Activated CD4-positive, alpha-beta T cell treated with anti-CD3 and anti-CD28 coated beads, Interleukin-2, amount 10 ng/mL, durations not matched to agents 7 days and 5 days (primary cell): Measurements from ENCODE around the gene MACROD2. TPM values are rescaled to one million over a fixed set of nuclear protein-coding genes. Genes with fewer than 3 reads are reported as not detected.

ENCODE experiments used
- CTCF ChIA-PET: fragments of 350-600 bp; sonication (Branson Sonifier 250); formaldehyde crosslinking; loops from one replicate; lab custom pipeline; 2021; ENCODE audit warnings: antibody characterized with exemption; lab: Charles Lee
- POLR2A ChIA-PET: fragments of 350-600 bp; sonication (Branson Sonifier 250); formaldehyde crosslinking; loops from one replicate; lab custom pipeline; 2021; ENCODE audit warnings: antibody characterized with exemption; lab: Charles Lee
- DNase-seq: peaks from one replicate; pipeline ENCODE4 v3.0.0-alpha.2; 2020
- H3K27ac Mint-ChIP-seq: one replicate; pipeline ENCODE4 v1.8.0; 2021; ENCODE audit warnings: mild to moderate bottlenecking, moderate library complexity, mixed read lengths
- H3K27me3 Mint-ChIP-seq: one replicate; pipeline ENCODE4 v1.8.0; 2021; ENCODE audit warnings: mixed read lengths
- H3K36me3 Mint-ChIP-seq: one replicate; pipeline ENCODE4 v1.8.0; 2021; ENCODE audit warnings: low read depth, mixed read lengths
- H3K4me1 Mint-ChIP-seq: one replicate; pipeline ENCODE4 v1.8.0; 2021; ENCODE audit warnings: mixed read lengths
- H3K4me3 Mint-ChIP-seq: one replicate; pipeline ENCODE4 v1.8.0; 2021; ENCODE audit warnings: mild to moderate bottlenecking, moderate library complexity, mixed read lengths
- H3K9me3 Mint-ChIP-seq: one replicate; pipeline ENCODE4 v1.8.0; 2021; ENCODE audit warnings: mixed read lengths
- total RNA-seq, 2 experiments: library from RNA; stranded (reverse); gene quantifications; one replicate each; pipeline ENCODE4 v1.2.3, GENCODE V29; 2021

The MACROD2 gene
- total RNA-seq, 2 experiments from 2014 or later, result not detected

DNA sequence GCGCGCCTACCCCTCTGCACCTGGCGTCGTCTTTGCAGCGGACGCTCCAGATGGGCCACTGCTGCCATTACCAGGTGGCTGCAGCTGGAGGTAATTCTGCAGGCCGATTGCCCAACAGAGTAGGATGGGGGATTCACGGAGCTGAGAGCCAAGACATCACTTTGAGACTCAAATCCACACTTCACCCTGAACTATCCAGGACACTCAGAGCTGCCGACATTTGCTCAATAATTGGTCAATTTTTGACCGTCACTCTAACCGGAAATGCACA is 1037.0 kb downstream of the MACROD2 start:
- POLR2A ChIA-PET, result no interaction called here
- Mint-ChIP-seq H3K4me3 (no peak overlapping the region), H3K36me3 (no peaks in the 10 kb centered on the region), H3K27me3 (no peaks in the 10 kb centered on the region), H3K4me1 (no peaks in the 10 kb centered on the region), H3K9me3 (peaks cover 3% of the 10 kb centered on the region), H3K27ac (no peak overlapping the region)
- CTCF ChIA-PET, result no interaction called here
- DNase-seq, result no peak

DNA sequence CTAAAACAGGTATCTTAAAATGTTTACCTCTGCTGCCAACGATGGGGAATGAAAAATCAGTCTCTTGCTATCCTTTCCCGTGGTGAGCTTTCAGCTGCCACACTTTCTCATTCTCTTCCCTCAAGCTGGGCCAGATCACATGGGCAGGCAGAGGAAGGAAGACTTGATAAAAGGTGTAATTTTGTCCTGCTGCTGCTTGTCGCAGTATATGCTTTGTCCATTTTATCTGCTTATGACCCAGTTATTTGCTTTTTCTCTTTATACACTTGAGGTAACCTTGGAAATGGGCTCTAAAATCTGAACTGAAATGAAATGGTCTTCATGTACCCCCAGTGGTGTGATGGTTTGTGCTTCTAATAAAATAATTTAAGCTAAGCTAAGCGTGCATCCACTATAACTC is 1038.0 kb downstream of the MACROD2 start:
- ChIA-PET CTCF (no interaction called here), POLR2A (no interaction called here)

DNA sequence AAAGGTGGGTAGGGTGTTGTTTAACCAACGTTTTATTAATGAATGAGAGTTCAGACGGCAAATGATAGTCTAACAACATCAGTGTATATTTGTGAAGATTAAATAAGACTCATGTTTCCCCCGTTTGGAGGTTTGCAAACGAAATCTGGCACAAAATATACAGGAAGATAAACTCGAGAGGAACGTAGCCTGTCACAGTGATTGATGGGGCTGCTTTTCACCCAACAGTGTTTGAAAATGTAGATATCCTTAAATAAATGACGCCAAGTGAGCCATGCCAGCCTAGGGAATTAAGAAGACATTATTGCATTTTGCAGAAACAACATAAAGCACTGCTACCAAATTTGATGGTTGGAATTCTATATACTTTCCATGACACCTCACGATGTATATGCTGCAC is 1038.6 kb downstream of the MACROD2 start:
- Mint-ChIP-seq H3K27me3 (no peaks in the 10 kb centered on the region), H3K36me3 (no peaks in the 10 kb centered on the region), H3K4me3 (no peak overlapping the region), H3K9me3 (no peaks in the 10 kb centered on the region), H3K27ac (no peak overlapping the region), H3K4me1 (no peaks in the 10 kb centered on the region)
- DNase-seq, result no peak
- POLR2A ChIA-PET, result no interaction called here
- CTCF ChIA-PET, result no interaction called here

More for the DNA sequence above, 1038.0 kb downstream of the MACROD2 start:
- H3K4me3 Mint-ChIP-seq, result no peak overlapping the region
- no peaks in the 10 kb centered on the region for H3K36me3 Mint-ChIP-seq
- H3K4me1 Mint-ChIP-seq, result no peaks in the 10 kb centered on the region
- H3K9me3 Mint-ChIP-seq, result peaks cover 3% of the 10 kb centered on the region
- no peak overlapping the region for H3K27ac Mint-ChIP-seq
- H3K27me3 Mint-ChIP-seq, result no peaks in the 10 kb centered on the region
- no peak for DNase-seq

DNA sequence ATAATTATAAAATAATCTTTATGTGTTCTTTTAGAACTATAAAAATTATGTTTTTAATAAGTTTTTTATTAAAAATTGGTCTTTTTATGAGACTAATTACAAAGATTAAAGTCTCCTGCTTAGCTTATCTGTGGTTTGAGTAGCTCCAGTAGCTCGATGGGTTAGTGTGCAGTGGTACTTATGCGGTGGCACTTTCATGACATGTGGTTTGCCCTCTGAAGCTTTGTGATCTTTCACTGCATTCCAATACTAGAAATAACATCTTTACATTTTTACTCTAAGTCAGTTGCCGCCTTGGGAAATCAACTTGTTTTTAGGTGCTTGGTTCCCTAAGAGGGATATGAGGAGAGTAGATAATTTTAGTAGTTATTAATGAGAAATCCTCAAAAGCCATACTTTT is 1041.6 kb downstream of the MACROD2 start:
- ChIA-PET CTCF (no interaction called here), POLR2A (no interaction called here)
- Mint-ChIP-seq H3K4me1 (no peaks in the 10 kb centered on the region), H3K4me3 (no peak overlapping the region), H3K9me3 (no peaks in the 10 kb centered on the region), H3K36me3 (no peaks in the 10 kb centered on the region), H3K27me3 (no peaks in the 10 kb centered on the region), H3K27ac (no peak overlapping the region)
- no peak for DNase-seq

DNA sequence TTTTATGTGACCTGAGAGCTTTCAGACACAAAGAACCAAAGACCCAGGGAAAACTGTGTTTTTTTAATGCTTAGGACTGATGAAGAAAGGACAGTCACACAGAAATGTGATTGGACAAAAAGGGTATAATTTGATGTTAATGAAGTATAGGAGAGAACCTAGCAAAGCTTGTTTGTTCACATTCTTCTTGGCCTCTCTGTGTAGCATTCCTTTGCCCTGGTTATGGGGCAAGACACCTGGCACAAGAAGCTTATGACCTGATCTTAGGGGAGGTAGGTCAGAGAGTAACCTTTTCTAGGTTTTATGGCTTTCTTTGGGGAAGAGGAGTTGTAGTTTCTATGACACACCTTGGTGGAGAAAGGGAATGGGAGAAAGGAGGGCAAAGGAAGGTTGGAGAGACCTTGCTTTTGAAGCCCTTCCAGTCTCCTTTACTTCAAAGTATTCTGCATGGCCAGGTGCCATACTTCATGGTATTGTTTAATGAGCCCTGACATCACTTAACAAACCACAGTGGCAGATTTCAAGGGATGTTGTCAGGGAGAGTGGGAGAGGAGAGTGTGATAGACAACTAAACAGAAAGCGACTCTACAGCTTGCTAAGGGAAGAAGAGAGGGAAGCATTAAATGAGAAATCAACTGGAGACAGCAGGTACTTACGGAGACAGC is 1043.9 kb downstream of the MACROD2 start:
- Mint-ChIP-seq H3K27me3 (no peaks in the 10 kb centered on the region), H3K4me1 (no peaks in the 10 kb centered on the region), H3K4me3 (no peak overlapping the region), H3K27ac (no peak overlapping the region), H3K36me3 (no peaks in the 10 kb centered on the region), H3K9me3 (no peaks in the 10 kb centered on the region)
- ChIA-PET CTCF (no interaction called here), POLR2A (no interaction called here)
- no peak for DNase-seq

DNA sequence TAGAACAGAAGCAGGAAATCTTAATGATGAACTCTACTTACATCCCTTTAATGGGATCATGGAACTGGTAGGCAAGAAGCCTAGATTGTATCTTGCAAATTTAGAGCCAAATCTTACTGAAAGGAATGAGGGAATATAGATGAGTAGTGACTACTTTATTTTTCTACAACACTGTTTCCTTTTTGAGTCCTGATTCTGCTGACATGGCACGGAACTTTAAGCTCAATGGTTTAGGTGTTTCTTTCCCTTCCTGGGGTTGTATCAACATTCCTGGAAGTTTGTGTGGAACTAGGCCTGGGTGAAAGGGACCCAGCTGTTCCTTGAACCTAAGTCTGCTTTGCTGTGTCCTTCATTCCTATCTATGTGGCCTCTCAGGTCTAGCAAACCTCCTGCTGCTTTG is 1047.4 kb downstream of the MACROD2 start:
- CTCF ChIA-PET, result no interaction called here
- no peaks in the 10 kb centered on the region for H3K36me3 Mint-ChIP-seq

DNA sequence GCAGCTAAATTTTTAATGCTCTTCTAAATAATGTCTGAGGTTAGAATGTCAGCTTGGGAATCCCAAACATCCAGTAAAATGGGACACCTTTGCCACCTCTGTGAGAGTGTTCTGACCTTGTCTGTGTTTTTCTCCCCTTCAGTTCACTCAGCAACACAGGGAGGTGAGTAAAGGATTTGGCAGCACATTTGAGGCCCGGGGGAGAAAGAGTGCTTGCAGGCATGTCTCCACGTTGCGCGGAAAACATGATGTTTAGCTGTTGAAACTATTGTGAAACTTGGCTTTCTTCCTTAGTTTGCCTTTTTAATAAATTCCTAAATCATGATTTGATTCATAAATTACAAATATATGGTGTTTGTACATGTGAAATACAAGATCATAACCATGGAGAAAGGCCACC is 1049.9 kb downstream of the MACROD2 start:
- Mint-ChIP-seq H3K9me3 (no peaks in the 10 kb centered on the region), H3K4me3 (no peak overlapping the region), H3K27me3 (no peaks in the 10 kb centered on the region), H3K36me3 (no peaks in the 10 kb centered on the region), H3K4me1 (no peaks in the 10 kb centered on the region), H3K27ac (no peak overlapping the region)
- DNase-seq, result no peak
- ChIA-PET POLR2A (no interaction called here), CTCF (no interaction called here)

More for the DNA sequence above, 1047.4 kb downstream of the MACROD2 start:
- Mint-ChIP-seq H3K9me3 (no peaks in the 10 kb centered on the region), H3K4me3 (no peak overlapping the region), H3K27me3 (no peaks in the 10 kb centered on the region), H3K27ac (no peak overlapping the region), H3K4me1 (no peaks in the 10 kb centered on the region)
- no peak for DNase-seq
- POLR2A ChIA-PET, result no interaction called here

DNA sequence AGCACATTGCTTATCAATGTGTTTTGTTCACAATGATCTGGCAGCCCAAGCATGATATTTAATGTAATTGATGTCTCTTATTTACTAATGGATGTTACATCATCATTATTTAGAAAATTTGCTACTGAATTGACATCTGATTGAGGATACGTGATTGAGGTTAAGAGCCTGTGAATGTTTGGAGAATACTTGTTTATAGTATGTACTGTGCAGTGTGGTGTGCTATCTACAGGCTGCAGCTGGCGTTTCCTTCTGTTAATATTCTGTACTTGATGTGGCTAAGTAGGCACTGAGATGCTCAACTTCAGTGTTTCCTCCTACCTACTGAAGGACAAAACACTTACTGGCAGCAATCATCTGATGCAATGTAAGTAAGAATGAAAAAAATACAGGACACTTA is 1051.7 kb downstream of the MACROD2 start:
- Mint-ChIP-seq H3K4me1 (no peaks in the 10 kb centered on the region), H3K9me3 (no peaks in the 10 kb centered on the region), H3K4me3 (no peak overlapping the region), H3K36me3 (no peaks in the 10 kb centered on the region), H3K27ac (no peak overlapping the region), H3K27me3 (no peaks in the 10 kb centered on the region)
- POLR2A ChIA-PET, result no interaction called here
- CTCF ChIA-PET, result no interaction called here
- DNase-seq, result no peak

DNA sequence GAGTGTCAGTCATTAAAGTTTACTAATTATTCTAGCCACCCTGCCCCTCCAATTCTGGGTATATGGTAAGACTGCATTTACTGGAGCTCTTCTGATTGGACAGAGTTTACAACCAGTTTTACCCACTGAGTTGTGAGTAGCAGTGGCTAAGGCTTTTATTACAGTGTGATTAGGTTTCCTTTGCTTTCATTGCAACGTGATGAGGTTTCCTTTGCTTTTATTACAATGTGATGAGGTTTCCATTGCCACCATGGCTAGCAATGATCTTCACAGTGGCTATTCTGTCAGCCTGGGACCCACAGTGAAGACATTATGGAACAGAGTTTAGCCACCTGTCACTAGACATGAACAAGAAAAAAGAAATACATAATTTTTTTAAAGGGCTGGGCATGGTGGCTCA is 1052.3 kb downstream of the MACROD2 start:
- CTCF ChIA-PET, result no interaction called here
- POLR2A ChIA-PET, result no interaction called here
- Mint-ChIP-seq H3K27ac (no peak overlapping the region), H3K4me3 (no peak overlapping the region), H3K9me3 (peaks cover 2% of the 10 kb centered on the region), H3K27me3 (no peaks in the 10 kb centered on the region), H3K36me3 (no peaks in the 10 kb centered on the region), H3K4me1 (no peaks in the 10 kb centered on the region)
- no peak for DNase-seq

DNA sequence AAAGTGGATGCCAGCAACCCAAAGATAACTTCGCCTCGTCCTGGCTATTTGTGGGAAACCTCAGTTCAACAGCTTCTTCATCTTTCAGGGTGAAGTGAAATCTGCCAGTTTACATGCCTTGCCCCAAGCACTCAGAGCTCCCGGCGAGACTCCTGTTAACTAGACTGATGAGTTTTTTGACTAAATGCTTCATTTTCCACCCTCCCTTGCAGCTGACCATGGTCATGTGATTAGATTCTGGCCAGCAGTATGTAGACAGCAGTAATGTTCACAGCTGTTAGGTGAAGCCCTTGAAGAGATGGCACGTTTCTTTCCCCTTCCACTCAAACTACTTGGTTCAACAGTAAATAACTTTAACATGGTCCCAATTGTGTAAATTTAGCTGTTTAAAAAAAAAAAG is 1060.9 kb downstream of the MACROD2 start:
- H3K4me1 Mint-ChIP-seq, result no peaks in the 10 kb centered on the region
- H3K4me3 Mint-ChIP-seq, result no peak overlapping the region
- DNase-seq, result no peak
- POLR2A ChIA-PET, result no interaction called here
- H3K27me3 Mint-ChIP-seq, result no peaks in the 10 kb centered on the region
- no peaks in the 10 kb centered on the region for H3K36me3 Mint-ChIP-seq
- H3K27ac Mint-ChIP-seq, result no peak overlapping the region
- H3K9me3 Mint-ChIP-seq, result peaks cover 5% of the 10 kb centered on the region
- CTCF ChIA-PET, result no interaction called here

DNA sequence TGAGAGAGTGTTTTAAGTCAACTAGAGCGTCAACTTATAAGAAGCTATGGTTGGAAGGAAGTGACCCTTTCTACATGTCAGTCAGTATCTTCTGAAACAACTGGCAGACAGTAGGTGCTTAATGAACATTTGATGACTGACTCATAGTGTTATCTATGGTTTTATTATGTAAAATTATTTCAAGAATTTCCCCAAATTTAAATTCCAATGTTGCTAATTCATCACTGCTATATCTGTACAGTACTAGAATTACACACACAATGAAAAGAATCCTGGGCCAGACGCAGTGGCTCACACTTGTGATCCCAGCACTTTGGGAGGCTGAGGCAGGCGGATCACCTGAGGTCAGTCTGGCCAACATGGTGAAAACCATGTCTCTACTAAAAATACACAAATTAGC is 1063.5 kb downstream of the MACROD2 start:
- POLR2A ChIA-PET, result no interaction called here
- no peaks in the 10 kb centered on the region for H3K9me3 Mint-ChIP-seq

DNA sequence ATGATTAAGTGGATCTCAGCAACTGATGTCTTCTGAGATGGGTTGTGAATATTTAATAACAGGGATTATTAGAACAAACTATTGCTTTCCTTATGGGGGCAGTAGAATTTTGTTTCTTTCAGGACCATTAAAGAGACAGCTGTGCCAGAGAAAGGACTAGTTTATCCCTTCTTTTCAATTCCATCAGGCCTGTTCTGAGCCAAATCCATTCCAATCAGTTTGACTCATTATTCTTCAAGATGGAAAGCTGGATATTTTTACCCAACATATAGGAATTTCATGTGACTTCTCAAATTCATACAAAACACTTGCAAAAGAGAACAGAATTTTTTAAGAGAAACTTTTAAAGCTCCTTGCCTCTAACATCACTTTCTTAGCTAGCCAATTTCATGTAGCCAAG is 1064.1 kb downstream of the MACROD2 start:
- no peak overlapping the region for H3K4me3 Mint-ChIP-seq
- CTCF ChIA-PET, result interaction anchor here (0.6 kb wide), 1 partner anchor 11 kb away, joined by 3 read pairs; no protein-coding TSS in a partner anchor
- no peaks in the 10 kb centered on the region for H3K4me1 Mint-ChIP-seq
- H3K27me3 Mint-ChIP-seq, result no peaks in the 10 kb centered on the region
- no peak for DNase-seq
- H3K9me3 Mint-ChIP-seq, result no peaks in the 10 kb centered on the region
- H3K36me3 Mint-ChIP-seq, result no peaks in the 10 kb centered on the region
- H3K27ac Mint-ChIP-seq, result no peak overlapping the region
- POLR2A ChIA-PET, result no interaction called here

More for the DNA sequence above, 1063.5 kb downstream of the MACROD2 start:
- Mint-ChIP-seq H3K4me3 (no peak overlapping the region), H3K4me1 (no peaks in the 10 kb centered on the region), H3K27ac (no peak overlapping the region), H3K36me3 (no peaks in the 10 kb centered on the region), H3K27me3 (no peaks in the 10 kb centered on the region)
- CTCF ChIA-PET, result no interaction called here
- DNase-seq, result no peak

DNA sequence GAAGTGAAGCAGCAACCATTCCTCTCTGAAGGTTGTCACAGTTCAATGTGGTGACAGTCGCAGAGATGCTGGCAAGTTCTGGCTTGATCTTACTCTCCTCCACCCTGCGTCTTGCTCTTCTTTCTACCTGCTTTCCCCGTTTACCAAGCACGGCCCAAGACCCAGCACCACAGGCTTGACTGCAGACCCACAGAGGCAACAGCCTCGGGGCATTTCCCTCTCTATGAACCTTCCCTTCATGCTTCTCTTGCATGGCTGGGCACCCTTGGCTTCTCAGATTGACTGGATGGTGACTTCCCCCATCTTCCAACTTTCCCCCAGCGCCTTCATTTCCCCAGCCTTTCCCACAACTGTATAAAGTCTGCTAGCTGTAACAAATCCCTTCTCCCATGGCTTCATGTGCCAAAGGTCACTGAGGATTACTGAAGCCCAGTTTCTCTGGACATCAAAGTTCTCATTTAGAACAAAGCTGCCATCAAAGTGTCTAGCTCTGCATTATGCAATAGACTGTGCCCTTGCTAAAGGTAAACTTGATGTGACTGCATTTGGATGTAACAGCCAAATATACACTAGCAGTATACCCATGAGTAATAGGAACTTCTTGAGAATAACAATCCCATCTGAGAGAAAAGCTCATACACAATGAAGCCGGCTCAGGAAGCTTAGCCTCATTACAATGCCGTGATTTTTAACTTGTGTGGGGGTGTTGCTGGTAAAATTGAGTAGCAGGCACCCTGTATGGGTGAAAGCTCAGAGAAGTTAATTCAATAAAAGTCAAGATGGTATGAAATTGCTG is 1065.1 kb downstream of the MACROD2 start:
- ChIA-PET POLR2A (no interaction called here), CTCF (no interaction called here)
- no peak for DNase-seq
- H3K36me3 Mint-ChIP-seq, result no peaks in the 10 kb centered on the region
- H3K27me3 Mint-ChIP-seq, result no peaks in the 10 kb centered on the region
- no peak overlapping the region for H3K27ac Mint-ChIP-seq
- H3K9me3 Mint-ChIP-seq, result no peaks in the 10 kb centered on the region
- no peak overlapping the region for H3K4me3 Mint-ChIP-seq
- H3K4me1 Mint-ChIP-seq, result no peaks in the 10 kb centered on the region

DNA sequence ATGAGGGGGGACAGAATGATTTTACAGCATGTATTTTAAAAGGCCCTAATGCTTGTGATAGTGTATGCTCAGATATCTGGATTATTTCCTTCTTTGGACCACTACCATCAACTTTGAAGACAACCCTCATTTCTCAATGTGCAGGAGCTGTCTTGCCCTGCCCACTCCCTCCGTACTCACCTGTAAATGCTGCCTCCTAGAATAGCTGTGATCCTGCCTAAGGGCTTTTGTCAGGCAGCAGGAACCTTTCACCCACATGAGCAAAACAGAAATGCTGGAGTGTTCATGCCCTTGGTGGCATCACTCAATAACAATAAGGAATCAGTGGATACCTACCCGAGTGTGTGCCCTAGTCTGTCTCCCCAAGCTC is 1065.7 kb downstream of the MACROD2 start:
- no peaks in the 10 kb centered on the region for H3K27me3 Mint-ChIP-seq
- ChIA-PET POLR2A (no interaction called here), CTCF (no interaction called here)
- H3K36me3 Mint-ChIP-seq, result no peaks in the 10 kb centered on the region
- H3K9me3 Mint-ChIP-seq, result no peaks in the 10 kb centered on the region
- DNase-seq, result no peak
- H3K4me3 Mint-ChIP-seq, result no peak overlapping the region
- H3K27ac Mint-ChIP-seq, result peak overlapping the region; percentile 28
- no peaks in the 10 kb centered on the region for H3K4me1 Mint-ChIP-seq
